ENCODE data around the gene KIR3DL2. TPM values are rescaled to one million over a fixed set of nuclear protein-coding genes. Genes with fewer than 3 reads are reported as not detected.

KIR3DL2 gene
- total and polyA plus RNA-seq, 2 of the 4 experiments (the other 2 are of a cell fraction), result not detected

GRCh38 chr19:54881884-54882283, 31.6 kb downstream of the KIR3DL2 start:
- no peak overlapping the region for H4K8ac ChIP-seq (ENCODE audit: low read depth in 2 of 2, low read length in 2 of 2)
- no peaks in the 10 kb centered on the region for H4K20me1 ChIP-seq (ENCODE audit: insufficient read depth, low read length)
- H3K9me1 ChIP-seq (ENCODE audit: insufficient read depth, low read length), result no peaks in the 10 kb centered on the region
- H3K23ac ChIP-seq (ENCODE audit: low read depth, low read length), result no peak overlapping the region
- no peak overlapping the region for H3K14ac ChIP-seq (replicated peaks; ENCODE audit: low read depth, low read length)
- peaks cover 25% of the 10 kb centered on the region for H3K9me3 ChIP-seq (ENCODE audit: control insufficient read depth, insufficient read depth, low read length)
- no peak overlapping the region for H3K56ac ChIP-seq (ENCODE audit: extremely low read depth, insufficient read depth, low read length)
- WGBS, 2 experiments (ENCODE audit: extremely low coverage in 2 of 2, insufficient read length in 1 of 2), result 60% methylated on average over 1 of the region's 6 CpGs; no CpG with 5 or more reads in 1 of the 2 experiments
- dilution Hi-C loops (cut with HindIII; ENCODE audit: low sequenced_read_pairs, unreplicated experiment) (no loop called here), in situ Hi-C loops (cut with MboI; ENCODE audit: low sequenced_read_pairs) (no loop called here), intact Hi-C loops (cut with micrococcal nuclease) (no loop called here)
- H3K27ac ChIP-seq (ENCODE audit: insufficient read depth, low read length), result no peak overlapping the region
- no peak overlapping the region for H2BK120ac ChIP-seq (ENCODE audit: low read depth, low read length)
- H3K79me1 ChIP-seq (ENCODE audit: low read depth in 1 of 2, low read length in 2 of 2), result no peaks in the 10 kb centered on the region
- ChIA-PET CTCF (interaction anchor here (0.6 kb wide), 1 partner anchor 43 kb away, joined by 4 read pairs; no protein-coding TSS in a partner anchor), POLR2A (ENCODE audit: unreplicated experiment) (no interaction called here)
- no peak overlapping the region for H3K4ac ChIP-seq (ENCODE audit: low read depth, low read length)
- H3K27me3 ChIP-seq (ENCODE audit: control insufficient read depth, insufficient read depth, low read length), result no peaks in the 10 kb centered on the region
- BruUV-seq (replicated peaks), result no TSS peak
- no peak overlapping the region for H3K4me3 ChIP-seq (ENCODE audit: insufficient read depth, low read depth, low read length)
- H3K4me1 ChIP-seq (ENCODE audit: control insufficient read depth, insufficient read depth, low read length), result no peaks in the 10 kb centered on the region
- H2AK9ac ChIP-seq (replicated peaks; ENCODE audit: low read depth, low read length, poor library complexity), result no peak overlapping the region
- TF ChIP-seq RCOR1 (IDR thresholded peaks at IDR 0.05; ENCODE audit: insufficient replicate concordance, low read length) (no peak), NFE2L2 (IDR thresholded peaks at IDR 0.05; ENCODE audit: low read depth, low read length) (no peak), CEBPB (IDR thresholded peaks at IDR 0.05; ENCODE audit: low read depth, low read length) (no peak), FOS (IDR thresholded peaks at IDR 0.05; ENCODE audit: low read depth, low read length) (no peak), ELK1 (IDR thresholded peaks at IDR 0.05; ENCODE audit: borderline replicate concordance, low read depth, low read length) (no peak), RAD21 (IDR thresholded peaks at IDR 0.05; ENCODE audit: low read length) (no peak), MAFK (IDR thresholded peaks at IDR 0.05; ENCODE audit: low read depth, low read length) (no peak), RFX5 (IDR thresholded peaks at IDR 0.05; ENCODE audit: low read depth, low read length) (no peak), USF2 (IDR thresholded peaks at IDR 0.05; ENCODE audit: low read depth, low read length) (no peak), SMC3 (IDR thresholded peaks at IDR 0.05; ENCODE audit: low read depth, low read length) (no peak), CHD1 (IDR thresholded peaks at IDR 0.05; ENCODE audit: low read depth, low read length) (no peak), CTCF (conservative IDR thresholded peaks at IDR 0.05; ENCODE audit: low read depth, low read length) (no peak), POLR2A (IDR thresholded peaks at IDR 0.05; ENCODE audit: low read depth, low read length) (no peak), MXI1 (IDR thresholded peaks at IDR 0.05; ENCODE audit: borderline replicate concordance, low read depth, low read length) (no peak), BHLHE40 (IDR thresholded peaks at IDR 0.05; ENCODE audit: low read depth, low read length) (no peak), MAZ (IDR thresholded peaks at IDR 0.05; ENCODE audit: borderline replicate concordance, low read depth, low read length) (no peak)
- H3K36me3 ChIP-seq (ENCODE audit: control insufficient read depth, insufficient read depth, low read length), result no peaks in the 10 kb centered on the region
- no peak for ATAC-seq (ENCODE audit: low read depth)
- no peak for DNase-seq
- H4K91ac ChIP-seq (ENCODE audit: insufficient read depth, low read depth, low read length), result no peak overlapping the region
- no peak overlapping the region for H3K9ac ChIP-seq (ENCODE audit: low read depth, low read length)
- H3K4me2 ChIP-seq (ENCODE audit: low read depth, low read length), result no peak overlapping the region
- H4K5ac ChIP-seq (ENCODE audit: low read depth, low read length), result no peak overlapping the region
- H2BK20ac ChIP-seq (ENCODE audit: low read depth, low read length), result no peak overlapping the region
- H2AFZ ChIP-seq (replicated peaks; ENCODE audit: low read length, poor library complexity), result no peak overlapping the region
- H3K18ac ChIP-seq (ENCODE audit: low read depth, low read length), result no peak overlapping the region
- no peak overlapping the region for H2BK5ac ChIP-seq (ENCODE audit: low read depth, low read length, poor library complexity, severe bottlenecking)
- no peak overlapping the region for H2BK15ac ChIP-seq (ENCODE audit: low read depth, low read length)
- H2AK5ac ChIP-seq (ENCODE audit: low read depth, low read length), result no peak overlapping the region
